HEK293 (cell line): Measurements from ENCODE around the gene DYNLT4.
"Not testable (repeated sequence)": the region's sequence is repeated elsewhere in the genome, so short reads cannot be mapped to it uniquely, and the experiment has no call there.

Source experiments
- CTCF ChIA-PET: fragments of 350-600 bp; formaldehyde crosslinking; extraction: SDS; loops from one replicate; lab custom pipeline; 2021; ENCODE audit warnings: antibody characterized with exemption; lab: Yijun Ruan, JAX
- POLR2A ChIA-PET: fragments of 300-600 bp; formaldehyde crosslinking; extraction: SDS; loops from one replicate; lab custom pipeline; 2020; ENCODE audit warnings: antibody characterized with exemption, inconsistent platforms; lab: Yijun Ruan, JAX
- H3K27ac ChIP-seq: fragments of 200-500 bp; sonication (Bioruptor generic); 2 replicates; pipeline ENCODE4 v1.5.1; 2014; ENCODE audit warnings: low read depth, low read length, control low read depth, inconsistent platforms; ENCODE audit errors: extremely low read depth
- H3K36me3 ChIP-seq, 2 experiments: fragments of 200-500 bp in 1 of 2; sonication (Bioruptor generic) in 1 of 2; 1 replicate in 1 of 2; 2 replicates in 1 of 2; pipeline ENCODE4 v1.5.1; 2014 to 2017; ENCODE audit warnings: inconsistent platforms in 2 of 2, low read length in 2 of 2; ENCODE audit not compliant: control insufficient read depth in 2 of 2, insufficient read depth in 1 of 2
- H3K4me1 ChIP-seq: fragments of 200-500 bp; sonication (Bioruptor generic); 2 replicates; pipeline ENCODE4 v1.5.1; 2014; ENCODE audit warnings: mild to moderate bottlenecking, low read length, inconsistent platforms; ENCODE audit not compliant: control insufficient read depth, insufficient read depth
- H3K4me3 ChIP-seq: 2 replicates; pipeline ENCODE4 v1.5.1; 2011; ENCODE audit warnings: low read depth, mild to moderate bottlenecking, control low read depth, low read length, moderate library complexity
- H3K9me3 ChIP-seq: fragments of 200-500 bp; sonication (Bioruptor generic); 2 replicates; pipeline ENCODE4 v1.5.1; 2014; ENCODE audit warnings: low read depth, low read length, inconsistent platforms; ENCODE audit not compliant: control insufficient read depth, insufficient read depth
- ELK4 ChIP-seq: IDR thresholded peaks from 2 replicates; pipeline ENCODE4 v1.6.1; 2011; ENCODE audit warnings: mild to moderate bottlenecking, low read depth, low read length, borderline replicate concordance
- MEIS1 ChIP-seq: sonication (generic); formaldehyde crosslinking; IDR thresholded peaks from 2 replicates; pipeline ENCODE4 v1.8.1; 2022; ENCODE audit warnings: missing genetic modification reagents, mild to moderate bottlenecking, borderline replicate concordance
- OVOL3 ChIP-seq: fragments of 450-650 bp; formaldehyde crosslinking; IDR thresholded peaks from 2 replicates; pipeline ENCODE4 v1.5.1; 2016; ENCODE audit warnings: missing biosample characterization, missing genetic modification characterization
- SP3 ChIP-seq: fragments of 450-650 bp; formaldehyde crosslinking; IDR thresholded peaks from 2 replicates; pipeline ENCODE4 v1.5.1; 2016; ENCODE audit warnings: missing biosample characterization, missing genetic modification characterization
- ZBTB49 ChIP-seq: fragments of 450-650 bp; formaldehyde crosslinking; IDR thresholded peaks from 2 replicates; pipeline ENCODE4 v1.5.1; 2016; ENCODE audit warnings: missing biosample characterization, missing genetic modification characterization, low read depth
- ZFP69B ChIP-seq: fragments of 450-650 bp; formaldehyde crosslinking; IDR thresholded peaks from 2 replicates; pipeline ENCODE4 v1.5.1; 2016; ENCODE audit warnings: missing biosample characterization, missing genetic modification characterization
- ZIC2 ChIP-seq: fragments of 450-650 bp; formaldehyde crosslinking; IDR thresholded peaks from 2 replicates; pipeline ENCODE4 v1.5.1; 2016; ENCODE audit warnings: missing biosample characterization, missing genetic modification characterization
- ZNF133 ChIP-seq: fragments of 450-650 bp; formaldehyde crosslinking; IDR thresholded peaks from 2 replicates; pipeline ENCODE4 v1.5.1; 2016; ENCODE audit warnings: missing biosample characterization, missing genetic modification characterization
- ZNF610 ChIP-seq: fragments of 450-650 bp; formaldehyde crosslinking; IDR thresholded peaks from 2 replicates; pipeline ENCODE4 v1.5.1; 2016; ENCODE audit warnings: missing biosample characterization, missing genetic modification characterization, borderline replicate concordance

Gene DYNLT4

GRCh38 chr1:44817307-44817706 lies 10.2 kb upstream of the DYNLT4 start (continued):
- no peak for TF ChIP-seq ZBTB49
- no peak for TF ChIP-seq ZNF133
- TF ChIP-seq MEIS1 (CRISPR knock-in tag) = no peak

- POLR2A ChIA-PET, H3K9me3 ChIP-seq, H3K4me3 ChIP-seq, H3K4me1 ChIP-seq, H3K27ac ChIP-seq: not testable (repeated sequence)
- CTCF ChIA-PET = interaction anchor here (0.7 to 0.8 kb wide), 2 partner anchors 16 to 362 kb away, joined by 3 read pairs; partner anchors contain the start of gene PLK3
- H3K36me3 ChIP-seq = peaks cover 0 to 22% of the 10 kb centered on the region in 2 experiments; a peak in 1 of 3 replicates
Observed at GRCh38 chr1:44815926-44816325, 8.8 kb upstream of the DYNLT4 start.

GRCh38 chr1:44812822-44813543 lies 5.8 kb upstream of the DYNLT4 start:
- Histone ChIP-seq H3K27ac (no peak overlapping the region), H3K4me3 (no peak overlapping the region), H3K4me1 (peaks cover 13% of the 10 kb centered on the region), H3K9me3 (no peaks in the 10 kb centered on the region), H3K36me3 (peaks cover 0 to 30% of the 10 kb centered on the region in 2 experiments; a peak in 1 of 3 replicates)
- no peak for TF ChIP-seq SP3
- TF ChIP-seq ZFP69B (tag by site-specific recombination) = 0 out of 2 replicates have a peak, but pooled peaks have one; percentile 9
- CTCF ChIA-PET = interaction anchor here (0.7 kb wide), 1 partner anchor 193 kb away, joined by 4 read pairs; no protein-coding TSS in a partner anchor
- POLR2A ChIA-PET = interaction anchor here (0.6 to 1.4 kb wide), 5 partner anchors 10 to 1486 kb away, joined by 3 to 11 read pairs (median 5); partner anchors contain the start of genes PLK3 and RPS8

GRCh38 chr1:44811234-44811633 lies 4.1 kb upstream of the DYNLT4 start:
- peaks cover 0 to 38% of the 10 kb centered on the region in 2 experiments; a peak in 1 of 3 replicates for H3K36me3 ChIP-seq
- no peaks in the 10 kb centered on the region for H3K9me3 ChIP-seq
- TF ChIP-seq ZIC2 (tag by site-specific recombination) = no peak
- TF ChIP-seq ZNF610 (tag by site-specific recombination) = no peak
- TF ChIP-seq ELK4 = no peak
- TF ChIP-seq OVOL3 (tag by site-specific recombination) = no peak
- H3K27ac ChIP-seq = no peak overlapping the region
- H3K4me3 ChIP-seq = no peak overlapping the region
- H3K4me1 ChIP-seq = peaks cover 19% of the 10 kb centered on the region
- ChIA-PET CTCF (no interaction called here), POLR2A (interaction anchor here (0.6 kb wide), 1 partner anchor 10 kb away, joined by 3 read pairs; no protein-coding TSS in a partner anchor)

- H3K27ac ChIP-seq, H3K4me3 ChIP-seq, CTCF ChIA-PET, H3K9me3 ChIP-seq: not testable (repeated sequence)
- H3K36me3 ChIP-seq = peaks cover 0 to 43% of the 10 kb centered on the region in 2 experiments; a peak in 1 of 3 replicates
- H3K4me1 ChIP-seq = peaks cover 19% of the 10 kb centered on the region
- POLR2A ChIA-PET = interaction anchor here (0.6 kb wide), 1 partner anchor 10 kb away, joined by 3 read pairs; no protein-coding TSS in a partner anchor
Observed at GRCh38 chr1:44810762-44811105, 3.6 kb upstream of the DYNLT4 start.
